ENCODE data around the gene CYP3A4. TPM values are rescaled to one million over a fixed set of nuclear protein-coding genes. Genes with fewer than 3 reads are reported as not detected.

Gene CYP3A4
- total RNA-seq = not detected

DNA sequence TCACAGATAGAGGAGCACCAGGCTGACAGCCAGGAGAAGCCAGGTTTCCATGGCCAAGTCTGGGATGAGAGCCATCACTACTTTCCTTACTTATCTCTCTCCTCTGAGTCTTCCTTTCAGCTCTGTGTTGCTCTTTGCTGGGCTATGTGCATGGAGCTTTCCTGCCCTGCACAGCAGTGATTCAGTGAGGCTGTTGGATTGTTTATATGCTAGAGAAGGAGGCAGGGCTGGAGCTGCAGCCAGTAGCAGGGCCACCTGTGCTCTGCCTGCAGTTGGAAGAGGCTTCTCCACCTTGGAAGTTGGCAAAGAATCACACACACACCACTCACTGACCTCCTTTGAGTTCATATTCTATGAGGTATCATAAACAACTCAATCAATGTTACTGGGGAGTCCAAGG lies at the start of gene CYP3A4:
CYP3A4 (minus strand) TSS at position 178 of the 400 bp plus-strand sequence; CDS start at position 75, 103 bp downstream.
- Mint-ChIP-seq H3K27ac (no peak within 1 kb of the TSS), H3K27me3 (peaks cover 0 to 6% of the 10 kb centered on the region in 2 donors), H3K4me3 (no peak within 1 kb of the TSS), H3K36me3 (no peaks in the 10 kb centered on the region), H3K9me3 (no peaks in the 10 kb centered on the region), H3K4me1 (ENCODE audit: low read depth in 2 of 2) (peaks cover 18 to 23% of the 10 kb centered on the region in 2 donors)
- DNase-seq (ENCODE audit: low spot score) = no peak
- ATAC-seq = no peak

DNA sequence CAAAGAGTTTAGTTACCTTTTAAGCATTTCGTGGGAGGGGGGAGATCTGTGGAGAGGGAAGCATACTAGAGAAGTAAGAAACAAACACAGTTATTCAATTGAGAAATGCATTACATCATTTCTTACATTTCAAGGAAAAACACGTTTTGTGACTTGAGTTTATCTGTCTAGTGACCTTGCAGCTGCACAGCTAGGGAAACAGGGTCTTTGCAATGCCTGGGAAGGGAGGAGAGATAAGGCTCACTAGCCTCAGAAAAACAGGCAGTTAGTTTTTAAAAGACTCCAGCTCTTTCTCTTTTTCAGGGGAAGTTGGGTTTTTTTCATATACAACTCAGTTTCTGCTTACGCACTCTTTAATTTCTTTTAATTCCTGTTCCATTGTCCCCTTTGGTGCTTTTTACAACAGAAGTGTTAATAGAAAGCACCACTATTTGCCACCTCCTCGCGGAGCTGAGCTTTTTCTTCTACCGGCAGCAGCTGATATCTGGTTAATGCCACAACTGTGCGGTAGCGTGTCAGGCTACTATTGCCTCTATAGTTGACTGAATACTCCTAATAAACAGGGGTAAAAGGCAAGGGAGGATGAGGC lies 49.4 kb upstream of the CYP3A4 start:
- no peaks in the 10 kb centered on the region for H3K36me3 Mint-ChIP-seq
- H3K4me3 Mint-ChIP-seq = no peak overlapping the region

DNA sequence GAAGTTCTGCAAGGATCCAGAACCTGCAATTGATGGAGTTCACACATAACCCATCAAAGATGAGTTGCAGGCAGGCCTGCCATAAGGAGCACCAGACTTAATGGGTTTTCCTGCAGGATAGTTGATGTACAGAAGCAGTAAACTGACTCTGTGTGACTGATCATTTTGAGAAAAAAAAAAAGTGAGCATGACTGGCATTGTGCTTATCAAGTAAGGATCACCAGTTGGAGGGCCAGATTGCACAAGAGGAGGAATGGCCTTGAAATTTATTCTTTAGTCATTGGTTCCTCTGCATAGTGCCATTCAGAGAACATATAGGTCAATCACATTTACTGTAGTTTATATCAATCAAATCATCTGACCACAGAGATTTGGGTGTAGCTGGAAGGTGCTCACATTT lies 47.6 kb upstream of the CYP3A4 start:
- no peak overlapping the region for H3K4me3 Mint-ChIP-seq
- H3K27ac Mint-ChIP-seq = no peak overlapping the region
- no peak for DNase-seq (ENCODE audit: low spot score)
- no peak for ATAC-seq
- H3K4me1 Mint-ChIP-seq (ENCODE audit: low read depth in 2 of 2) = no peaks in the 10 kb centered on the region
- no peaks in the 10 kb centered on the region for H3K9me3 Mint-ChIP-seq
- no peaks in the 10 kb centered on the region for H3K36me3 Mint-ChIP-seq
- H3K27me3 Mint-ChIP-seq = peaks cover 24 to 28% of the 10 kb centered on the region in 2 donors

More for the DNA sequence above, 49.4 kb upstream of the CYP3A4 start:
- Mint-ChIP-seq H3K27me3 (peaks cover 21 to 24% of the 10 kb centered on the region in 2 donors), H3K9me3 (no peaks in the 10 kb centered on the region), H3K4me1 (ENCODE audit: low read depth in 2 of 2) (peaks cover 3 to 4% of the 10 kb centered on the region in 2 donors), H3K27ac (no peak overlapping the region)
- ATAC-seq (no peak), DNase-seq (ENCODE audit: low spot score) (no peak)

DNA sequence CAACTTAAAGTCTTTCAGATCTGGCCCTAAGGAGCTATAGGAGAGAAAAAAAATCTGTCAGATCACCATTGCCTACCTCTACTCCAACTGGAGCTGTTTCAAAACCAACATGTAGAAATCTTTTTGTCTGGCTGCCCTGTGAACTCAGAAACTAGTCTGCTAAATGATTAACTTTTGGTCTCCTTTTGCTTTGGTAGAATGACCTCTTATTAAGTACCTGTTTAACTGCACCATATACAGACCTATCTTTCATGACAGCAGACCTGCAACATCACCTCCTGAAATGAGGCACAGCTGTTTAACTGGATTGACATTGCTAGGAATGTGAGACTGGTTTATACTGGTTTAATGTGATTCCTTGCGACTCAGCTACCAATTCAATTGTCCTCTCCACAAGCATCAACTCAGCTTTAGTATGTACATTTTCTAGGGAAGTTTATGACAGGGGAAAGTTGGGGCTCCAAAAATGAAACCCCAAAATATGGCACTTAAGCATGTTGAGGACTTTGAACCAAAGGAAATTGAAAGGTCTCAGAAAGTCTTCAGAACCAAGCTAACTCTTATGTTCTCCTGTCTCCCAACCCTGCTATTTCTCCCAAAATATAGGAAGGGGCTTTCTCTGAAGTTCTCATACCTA lies 45.7 kb upstream of the CYP3A4 start:
- Mint-ChIP-seq H3K4me1 (ENCODE audit: low read depth in 2 of 2) (no peaks in the 10 kb centered on the region), H3K27ac (no peak overlapping the region), H3K36me3 (no peaks in the 10 kb centered on the region), H3K27me3 (peaks cover 24 to 29% of the 10 kb centered on the region in 2 donors), H3K9me3 (no peaks in the 10 kb centered on the region), H3K4me3 (no peak overlapping the region)
- DNase-seq (ENCODE audit: low spot score) (no peak), ATAC-seq (no peak)

DNA sequence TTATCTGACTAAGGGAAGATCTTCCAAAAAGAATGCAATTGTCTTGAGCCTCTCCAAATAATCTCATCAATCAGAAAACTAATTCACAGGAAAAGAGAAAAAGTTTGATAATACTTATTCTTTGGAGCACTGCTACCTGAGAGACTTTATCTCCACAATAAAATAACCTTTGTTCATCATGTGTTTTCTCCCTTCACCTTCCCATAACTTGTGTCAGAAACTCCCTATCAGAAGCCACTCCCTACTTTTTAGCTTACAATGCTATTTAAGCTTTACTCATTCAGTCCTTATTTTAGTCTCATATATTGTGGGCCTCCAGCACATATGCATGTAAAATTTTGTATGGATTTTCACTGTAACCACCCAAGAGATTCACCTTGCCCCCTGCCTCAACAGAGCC lies 44.8 kb upstream of the CYP3A4 start:
- Mint-ChIP-seq H3K27me3 (peaks cover 20 to 29% of the 10 kb centered on the region in 2 donors), H3K36me3 (no peaks in the 10 kb centered on the region), H3K4me1 (ENCODE audit: low read depth in 2 of 2) (no peaks in the 10 kb centered on the region), H3K9me3 (no peaks in the 10 kb centered on the region), H3K27ac (no peak overlapping the region), H3K4me3 (no peak overlapping the region)
- DNase-seq (ENCODE audit: low spot score) = no peak
- no peak for ATAC-seq

DNA sequence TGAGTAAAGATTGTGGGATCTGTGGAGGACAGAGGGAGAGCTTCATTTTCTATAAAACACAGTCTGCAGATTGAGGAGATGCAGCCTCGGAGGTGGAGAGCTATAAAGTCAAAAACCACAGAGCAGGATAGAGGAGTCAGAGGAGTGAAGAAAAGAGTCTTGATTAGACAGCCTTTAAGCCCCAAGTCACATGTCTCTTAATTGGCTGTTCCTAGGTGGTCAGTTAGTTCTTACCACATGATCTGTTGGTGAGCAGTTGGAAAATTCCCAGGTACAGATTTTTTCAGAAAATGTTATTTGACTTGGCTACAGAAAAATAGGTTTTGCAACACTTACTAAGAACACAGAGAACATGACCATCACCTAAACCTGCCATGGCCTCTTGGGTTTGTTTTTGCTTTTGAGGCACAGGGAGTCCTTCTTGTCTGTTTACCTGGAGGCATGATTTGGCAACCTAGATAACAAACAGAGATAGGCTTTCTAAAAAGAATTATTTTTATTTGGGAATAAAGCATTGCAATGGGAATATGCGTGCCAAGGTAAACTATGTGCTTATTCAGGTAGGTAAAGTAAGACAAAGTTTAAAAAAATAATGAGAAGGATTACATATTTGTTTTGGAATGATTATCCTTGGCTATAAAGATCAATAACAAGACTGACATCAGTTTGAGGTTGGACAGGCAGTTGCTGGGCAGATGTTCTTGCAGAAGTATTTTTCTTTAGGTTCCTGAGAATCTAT lies 43.2 kb upstream of the CYP3A4 start:
- no peaks in the 10 kb centered on the region for H3K9me3 Mint-ChIP-seq
- no peaks in the 10 kb centered on the region for H3K4me1 Mint-ChIP-seq (ENCODE audit: low read depth in 2 of 2)
- H3K27me3 Mint-ChIP-seq = peaks cover 14 to 22% of the 10 kb centered on the region in 2 donors
- no peaks in the 10 kb centered on the region for H3K36me3 Mint-ChIP-seq
- ATAC-seq (no peak), DNase-seq (ENCODE audit: low spot score) (no peak)
- no peak overlapping the region for H3K4me3 Mint-ChIP-seq
- H3K27ac Mint-ChIP-seq = no peak overlapping the region

DNA sequence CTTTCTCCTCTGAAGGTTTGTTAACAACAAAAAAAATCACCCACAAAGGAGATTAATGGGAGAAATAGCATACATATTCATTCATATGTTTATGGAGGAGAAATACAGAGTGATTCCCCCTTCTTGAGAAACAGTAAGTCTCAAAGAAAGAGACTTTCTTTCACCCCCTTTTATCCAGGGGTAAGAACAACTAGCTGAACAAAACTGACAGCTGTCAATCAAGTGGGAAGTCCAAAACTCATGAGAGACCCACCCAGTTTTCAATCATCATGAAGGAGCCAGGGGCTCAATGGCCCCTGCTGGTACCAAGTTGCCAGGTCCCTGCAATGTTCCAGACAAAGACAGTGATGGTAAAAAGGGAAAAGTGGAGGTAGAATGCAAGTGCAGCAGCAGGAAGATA lies 41.9 kb upstream of the CYP3A4 start:
- no peak for DNase-seq (ENCODE audit: low spot score)
- Mint-ChIP-seq H3K36me3 (no peaks in the 10 kb centered on the region), H3K9me3 (no peaks in the 10 kb centered on the region), H3K4me3 (no peak overlapping the region), H3K27me3 (peaks cover 16 to 23% of the 10 kb centered on the region in 2 donors), H3K27ac (no peak overlapping the region), H3K4me1 (ENCODE audit: low read depth in 2 of 2) (no peaks in the 10 kb centered on the region)
- ATAC-seq = no peak

DNA sequence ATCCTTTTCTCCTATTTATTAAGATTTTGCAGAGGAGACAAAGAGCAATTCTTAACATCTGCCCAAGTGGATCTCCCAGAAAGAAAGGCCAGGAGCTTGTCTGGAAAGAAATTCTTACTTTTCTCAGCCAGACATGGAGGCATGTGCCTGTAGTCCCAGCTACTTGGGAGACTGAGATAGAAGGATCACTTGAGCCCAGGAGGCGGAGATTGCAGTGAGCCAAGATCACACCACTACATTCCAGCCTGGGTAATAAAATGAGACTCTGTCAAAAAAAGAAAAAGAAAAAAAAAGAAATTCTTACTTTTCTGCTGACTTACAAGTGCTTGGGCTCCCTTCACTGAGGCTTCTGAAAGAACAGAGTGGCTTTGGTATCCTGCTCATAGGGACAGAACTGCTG lies 41.5 kb upstream of the CYP3A4 start:
- H3K4me1 Mint-ChIP-seq (ENCODE audit: low read depth in 2 of 2) = no peaks in the 10 kb centered on the region
- no peak overlapping the region for H3K4me3 Mint-ChIP-seq
- no peak overlapping the region for H3K27ac Mint-ChIP-seq
- no peaks in the 10 kb centered on the region for H3K9me3 Mint-ChIP-seq
- H3K27me3 Mint-ChIP-seq = peaks cover 12 to 23% of the 10 kb centered on the region in 2 donors
- H3K36me3 Mint-ChIP-seq = no peaks in the 10 kb centered on the region
- ATAC-seq (no peak), DNase-seq (ENCODE audit: low spot score) (no peak)

DNA sequence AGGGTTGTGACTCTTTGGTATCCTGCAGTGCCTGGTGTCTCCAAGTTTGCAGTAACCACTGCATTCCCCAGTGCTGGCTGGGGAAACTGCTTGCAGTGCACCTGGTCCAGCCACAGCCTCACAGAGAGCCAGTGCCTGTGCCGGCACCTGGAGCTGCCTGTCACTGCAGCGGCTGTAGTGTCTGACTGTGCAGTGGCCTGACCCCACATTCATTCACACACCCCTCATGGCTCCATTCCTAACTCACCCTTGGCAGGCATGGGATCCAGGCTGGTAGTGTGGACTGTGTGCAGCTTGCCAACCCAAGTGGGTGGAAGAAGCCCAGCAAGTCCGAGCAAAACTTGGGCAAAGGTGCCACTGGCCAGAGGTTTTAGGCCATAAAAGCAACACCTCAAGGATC lies 40.1 kb upstream of the CYP3A4 start:
- H3K27me3 Mint-ChIP-seq = peaks cover 15 to 33% of the 10 kb centered on the region in 2 donors
- H3K9me3 Mint-ChIP-seq = no peaks in the 10 kb centered on the region
- H3K4me1 Mint-ChIP-seq (ENCODE audit: low read depth in 2 of 2) = no peaks in the 10 kb centered on the region
- H3K36me3 Mint-ChIP-seq = no peaks in the 10 kb centered on the region
- H3K27ac Mint-ChIP-seq = no peak overlapping the region
- H3K4me3 Mint-ChIP-seq = no peak overlapping the region
- DNase-seq (ENCODE audit: low spot score) (no peak), ATAC-seq (no peak)

DNA sequence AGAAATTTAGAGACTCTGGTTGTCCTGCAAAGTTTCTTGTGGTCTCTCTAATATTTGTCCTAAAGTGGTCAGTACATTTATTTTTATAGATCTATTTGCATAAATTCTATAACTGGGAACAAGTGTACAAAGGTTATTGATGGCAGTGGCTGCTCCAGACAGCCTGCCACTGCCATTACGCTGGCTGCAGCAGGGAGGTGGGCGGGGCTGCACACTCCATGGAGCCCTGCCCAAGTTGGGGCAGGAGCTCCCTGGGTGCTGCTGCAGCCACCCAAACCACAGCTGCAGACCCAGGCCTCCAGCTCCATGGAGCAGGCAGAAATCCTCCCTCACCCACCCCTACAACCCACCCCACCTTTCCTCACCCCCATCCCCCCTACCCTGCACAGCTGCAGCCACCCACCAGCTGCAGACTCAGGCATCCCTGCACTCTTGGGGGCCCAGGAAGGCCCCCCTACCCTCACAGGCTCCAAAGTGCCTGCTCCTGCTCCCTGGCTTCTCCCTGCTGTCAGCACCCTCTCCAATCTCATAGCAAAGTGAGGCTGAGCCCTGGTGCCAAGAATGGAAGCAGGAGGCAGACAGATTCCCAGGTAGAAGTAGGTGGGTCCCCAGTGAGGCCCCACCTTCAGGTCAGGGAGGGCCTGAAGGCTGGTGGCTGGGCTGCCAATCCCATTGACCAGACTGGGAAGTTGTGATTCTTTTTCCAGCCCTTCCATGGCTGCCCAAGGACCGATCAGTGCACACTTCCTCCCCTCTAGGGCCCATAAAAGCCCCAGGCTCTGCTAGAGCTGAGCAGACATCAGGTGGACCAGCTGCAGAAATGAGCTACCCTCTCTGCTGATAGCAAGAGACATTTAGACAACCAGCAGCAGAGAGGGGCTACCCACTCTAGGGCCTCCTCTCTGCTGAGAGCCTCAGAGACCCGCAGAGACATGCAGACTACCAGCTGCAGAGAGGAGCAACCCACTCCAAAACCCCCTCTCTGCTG lies 39.0 kb upstream of the CYP3A4 start:
- Mint-ChIP-seq H3K9me3 (no peaks in the 10 kb centered on the region), H3K4me1 (ENCODE audit: low read depth in 2 of 2) (no peaks in the 10 kb centered on the region), H3K27me3 (peaks cover 10 to 28% of the 10 kb centered on the region in 2 donors), H3K4me3 (no peak overlapping the region), H3K27ac (no peak overlapping the region), H3K36me3 (no peaks in the 10 kb centered on the region)
- ATAC-seq (no peak), DNase-seq (ENCODE audit: low spot score) (no peak)

DNA sequence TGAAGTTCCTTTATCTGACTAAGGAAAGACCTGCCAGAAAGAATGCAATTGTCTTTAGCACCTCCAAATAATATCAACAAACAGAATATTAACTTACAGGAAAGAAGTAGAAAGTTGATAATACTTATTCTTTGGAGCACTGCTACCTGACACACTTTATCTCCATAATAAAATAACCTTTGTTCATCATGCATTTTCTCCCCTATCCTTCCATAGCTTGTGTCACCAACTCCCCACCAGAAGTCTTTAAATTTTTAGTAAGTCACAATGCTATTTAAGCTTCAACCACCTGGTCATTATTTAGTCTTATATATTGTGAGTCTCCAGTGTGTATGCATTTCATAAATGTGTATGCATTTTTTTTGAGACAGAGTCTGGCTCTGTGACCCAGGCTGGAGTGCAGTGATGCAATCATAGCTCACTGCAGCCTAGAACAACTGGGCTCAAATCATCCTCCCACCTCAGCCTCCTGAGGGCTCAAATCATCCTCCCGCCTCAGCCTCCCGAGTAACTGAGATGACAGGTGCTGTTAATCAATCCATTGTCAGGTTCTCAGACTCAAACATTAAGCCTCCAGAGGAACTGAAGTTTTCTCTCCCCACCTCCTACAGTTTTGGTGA lies 36.5 kb upstream of the CYP3A4 start:
- H3K4me1 Mint-ChIP-seq (ENCODE audit: low read depth in 2 of 2) = no peaks in the 10 kb centered on the region
- DNase-seq (ENCODE audit: low spot score) (no peak), ATAC-seq (no peak)
- no peaks in the 10 kb centered on the region for H3K36me3 Mint-ChIP-seq
- no peak overlapping the region for H3K4me3 Mint-ChIP-seq
- H3K27me3 Mint-ChIP-seq = peaks cover 12 to 32% of the 10 kb centered on the region in 2 donors
- no peaks in the 10 kb centered on the region for H3K9me3 Mint-ChIP-seq
- no peak overlapping the region for H3K27ac Mint-ChIP-seq

DNA sequence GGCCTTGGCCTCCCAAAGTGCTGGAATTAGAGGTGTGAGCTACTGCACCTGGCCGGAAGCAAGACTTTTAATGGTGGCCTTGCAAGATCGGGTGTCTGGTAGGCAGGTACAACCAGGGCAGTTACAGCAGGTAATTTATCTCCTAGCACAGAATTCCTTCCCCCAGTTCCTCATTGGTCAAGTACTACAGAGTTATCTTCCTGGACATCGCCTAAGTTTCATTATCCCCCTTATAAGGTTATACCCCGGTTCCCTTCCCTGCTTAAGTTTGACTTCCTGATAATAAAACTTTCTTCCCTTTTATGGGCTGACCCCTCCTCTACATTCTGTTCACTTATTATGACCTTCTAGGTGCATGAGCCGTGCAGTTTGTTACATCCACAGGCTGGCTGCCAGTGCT lies 24.8 kb upstream of the CYP3A4 start:
- no peak overlapping the region for H3K4me3 Mint-ChIP-seq
- H3K27me3 Mint-ChIP-seq = peaks cover 31 to 53% of the 10 kb centered on the region in 2 donors
- DNase-seq (ENCODE audit: low spot score) = no peak
- peaks cover 15% of the 10 kb centered on the region for H3K36me3 Mint-ChIP-seq
- no peak for ATAC-seq
- H3K27ac Mint-ChIP-seq = no peak overlapping the region
- H3K4me1 Mint-ChIP-seq (ENCODE audit: low read depth in 2 of 2) = no peaks in the 10 kb centered on the region
- H3K9me3 Mint-ChIP-seq = no peaks in the 10 kb centered on the region

DNA sequence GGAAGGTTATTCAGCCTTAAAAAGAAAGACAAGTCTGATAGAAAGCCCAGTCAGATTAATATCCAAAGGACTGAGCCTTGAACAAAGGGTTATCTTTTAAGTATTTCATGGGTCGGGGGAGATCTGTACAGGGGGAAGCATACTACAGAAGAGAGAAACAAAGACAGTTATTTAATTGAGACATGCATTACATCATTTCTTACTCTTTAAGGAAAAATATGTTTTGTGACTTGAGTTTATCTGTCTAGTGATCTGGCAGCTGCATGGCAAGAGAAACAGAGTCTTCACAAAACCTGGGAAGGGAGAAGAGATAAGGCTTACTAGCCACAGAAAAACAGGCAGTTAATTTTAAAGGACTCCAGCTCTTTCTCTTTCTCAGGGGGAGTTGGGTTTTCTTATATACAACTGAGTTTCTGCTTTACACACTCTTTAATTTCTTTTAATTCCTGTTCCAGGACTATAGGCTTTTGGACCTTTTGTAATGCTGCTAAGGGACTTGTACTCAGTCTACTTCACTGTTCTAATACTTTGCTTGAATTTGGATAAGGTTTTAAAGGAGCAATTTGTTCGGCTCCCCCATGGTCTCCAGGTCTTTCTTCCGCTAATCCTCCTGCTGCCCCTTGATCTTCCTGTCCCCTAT lies 23.0 kb upstream of the CYP3A4 start:
- ATAC-seq = no peak
- H3K9me3 Mint-ChIP-seq = no peaks in the 10 kb centered on the region
- no peak overlapping the region for H3K27ac Mint-ChIP-seq
- H3K4me1 Mint-ChIP-seq (ENCODE audit: low read depth in 2 of 2) = no peaks in the 10 kb centered on the region
- H3K4me3 Mint-ChIP-seq = no peak overlapping the region
- DNase-seq (ENCODE audit: low spot score) = no peak
- peaks cover 36 to 62% of the 10 kb centered on the region in 2 donors for H3K27me3 Mint-ChIP-seq
- peaks cover 15% of the 10 kb centered on the region for H3K36me3 Mint-ChIP-seq
